Erythroblast (primary cell): ENCODE data around the gene GTPBP6.
A peak's percentile ranks its signal among the peaks of the same experiment; 100 is the strongest.
"Not testable (repeated sequence)": the region's sequence is repeated elsewhere in the genome, so short reads cannot be mapped to it uniquely, and the experiment has no call there.

Experiments used
- DNase-seq, 2 experiments: peaks; one replicate each; lab custom pipeline; 2025; lab: John Stamatoyannopoulos, UW
- GATA1 ChIP-seq: IDR thresholded peaks from 2 replicates; pipeline ENCODE4 v1.6.1; 2011; ENCODE audit warnings: low read depth, mild to moderate bottlenecking, control low read depth, low read length, moderate library complexity
- POLR2A ChIP-seq: IDR thresholded peaks from 2 replicates; pipeline ENCODE4 v1.6.1; 2011; ENCODE audit warnings: mild to moderate bottlenecking, low read length

The GTPBP6 gene

DNA sequence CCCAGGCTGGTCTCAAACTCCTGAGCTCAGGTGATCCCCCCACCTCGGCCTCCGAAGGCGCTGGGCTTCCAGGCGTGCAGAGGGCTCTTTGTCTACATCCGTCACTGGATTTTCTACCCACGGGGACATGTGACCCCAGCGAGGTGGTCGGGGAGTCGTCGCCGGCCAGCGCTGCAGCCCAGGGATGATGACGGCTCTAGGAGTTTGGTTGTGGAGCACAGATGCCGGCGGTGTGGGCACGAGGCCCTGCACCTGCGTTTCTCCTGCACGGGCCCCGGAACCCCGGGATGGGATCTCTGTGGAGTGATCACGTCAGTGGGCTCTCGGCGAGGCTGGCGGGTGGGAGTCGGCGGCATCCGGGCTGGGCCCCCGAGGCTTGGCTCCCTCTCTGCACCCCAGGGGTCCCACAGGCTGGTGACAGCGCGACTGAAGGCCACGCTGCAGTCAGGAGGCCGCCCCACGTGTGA lies 9.1 kb upstream of the GTPBP6 start:
- TF ChIP-seq POLR2A (no peak), GATA1 (no peak)
- DNase-seq = no peak

DNA sequence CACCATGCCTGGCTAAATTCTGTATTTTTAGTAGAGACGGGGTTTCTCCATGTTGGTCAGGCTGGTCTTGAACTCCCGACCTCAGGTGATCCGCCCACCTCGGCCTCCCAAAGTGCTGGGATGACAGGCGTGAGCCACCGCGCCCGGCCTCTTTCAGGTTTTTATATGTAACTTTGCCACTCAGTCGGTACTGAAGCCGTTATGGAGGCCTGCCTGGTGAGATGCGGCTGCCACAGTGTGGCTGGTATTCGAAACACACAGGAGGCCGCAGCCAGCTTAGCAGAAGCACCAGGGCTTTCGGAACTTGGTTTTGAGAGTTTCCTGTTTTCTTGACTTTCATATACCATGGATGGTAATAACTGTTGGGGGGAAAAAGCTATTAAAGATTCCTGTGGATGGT lies 6.1 kb upstream of the GTPBP6 start:
- not testable (repeated sequence) for DNase-seq

DNA sequence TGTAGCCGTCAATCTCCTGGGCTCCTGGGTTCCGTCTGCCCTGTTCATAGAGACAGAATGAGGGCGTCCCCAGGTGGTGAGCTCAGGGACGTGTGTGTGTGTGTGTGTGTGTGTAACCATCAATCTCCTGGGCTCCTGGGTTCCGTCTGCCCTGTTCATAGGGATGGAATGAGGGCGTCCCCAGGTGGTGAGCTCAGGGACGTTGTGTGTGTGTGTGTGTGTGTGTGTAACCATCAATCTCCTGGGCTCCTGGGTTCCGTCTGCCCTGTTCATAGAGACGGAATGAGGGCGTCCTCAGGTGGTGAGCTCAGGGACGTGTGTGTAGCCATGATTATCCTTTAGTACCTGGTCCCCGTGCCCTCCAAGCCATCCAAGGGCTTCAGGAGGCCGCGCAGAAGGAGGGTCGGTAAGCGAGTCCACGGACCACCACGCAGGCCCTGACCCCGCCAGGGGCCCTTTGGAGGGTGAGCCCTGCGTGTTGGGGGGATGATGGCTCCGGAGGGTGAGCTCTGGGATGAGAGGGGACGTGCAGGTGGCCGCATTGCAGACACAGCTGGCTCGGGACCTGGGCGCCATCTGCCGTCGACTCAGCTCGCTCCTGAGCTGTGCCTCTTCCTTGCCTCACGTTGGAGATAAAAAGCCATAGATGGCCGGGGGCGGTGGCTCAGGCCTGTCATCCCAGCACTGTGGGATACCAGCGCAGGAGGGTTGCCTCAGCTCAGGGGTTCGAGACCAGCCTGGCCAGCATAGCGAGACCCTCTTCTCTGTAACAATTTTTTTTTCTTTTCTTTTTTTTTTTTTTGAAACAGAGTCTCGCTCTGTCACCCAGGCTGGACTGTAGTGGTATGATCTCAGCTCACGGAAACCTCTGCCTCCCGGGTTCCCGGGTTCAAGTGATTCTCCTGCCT lies 5.4 kb upstream of the GTPBP6 start:
- no peak for DNase-seq
- TF ChIP-seq GATA1 (no peak), POLR2A (peak; percentile 50)

DNA sequence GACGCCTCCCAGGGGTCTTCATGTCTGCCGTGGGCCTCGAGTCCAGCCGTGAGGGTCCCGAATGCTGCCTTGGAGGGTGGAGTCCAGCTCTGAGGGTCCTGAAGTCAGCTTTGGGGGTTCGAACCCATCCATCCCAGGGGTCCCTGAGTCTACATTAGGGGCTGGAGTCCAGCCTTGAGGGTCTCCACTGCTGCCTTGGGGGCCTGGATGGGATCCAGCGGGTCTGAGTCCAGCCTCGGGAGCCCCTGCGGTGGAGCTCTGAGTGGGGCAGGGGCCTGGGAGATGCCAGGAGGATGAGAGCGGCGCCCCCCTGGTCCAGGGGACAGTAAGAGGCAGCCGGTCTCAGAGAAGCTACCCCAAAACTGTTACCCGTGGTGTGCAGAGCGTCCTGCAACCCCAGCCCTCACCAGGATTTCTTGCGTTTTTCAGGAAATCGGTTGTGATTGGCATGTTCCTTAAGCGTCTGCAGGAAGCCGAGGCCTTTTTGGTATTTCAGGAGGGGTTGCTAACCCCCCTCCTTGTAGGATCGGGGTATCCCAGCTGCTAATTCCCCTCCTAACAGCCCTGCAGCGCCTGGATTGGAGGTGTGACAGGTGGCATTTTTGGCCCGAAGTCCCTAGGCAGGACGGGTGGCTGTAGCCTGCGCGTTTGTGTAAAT lies 1.7 kb upstream of the GTPBP6 start:
- no peak for TF ChIP-seq POLR2A
- no peak for TF ChIP-seq GATA1
- DNase-seq = no peak

DNA sequence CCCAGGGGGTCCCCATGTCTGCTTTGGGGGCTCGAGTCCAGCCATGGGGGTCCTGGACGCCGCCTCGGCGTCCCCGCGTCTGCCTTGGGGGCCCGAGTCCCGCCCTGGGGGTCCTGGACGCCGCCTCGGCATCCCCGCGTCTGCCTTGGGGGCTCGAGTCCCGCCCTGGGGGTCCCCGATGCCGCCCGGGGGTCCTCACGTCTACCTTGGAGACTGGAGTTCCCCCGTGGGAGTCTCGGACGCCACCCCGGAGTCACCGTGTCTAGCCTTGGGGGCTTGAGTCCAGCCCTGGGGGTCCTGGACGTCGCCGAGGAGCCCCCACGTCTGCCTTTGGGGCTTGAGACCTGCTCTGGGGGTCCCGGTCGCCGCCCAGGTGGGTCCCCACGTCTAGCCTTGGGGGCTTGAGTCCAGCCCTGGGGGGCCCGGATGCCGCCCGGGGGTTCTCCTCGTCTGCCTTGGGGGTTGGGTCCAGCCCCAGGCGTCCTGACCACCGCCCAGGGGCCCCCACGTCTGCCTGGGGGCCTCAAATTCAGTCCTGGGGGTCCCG lies 1.1 kb upstream of the GTPBP6 start:
- no peak for TF ChIP-seq POLR2A
- TF ChIP-seq GATA1 = no peak
- DNase-seq = no peak

DNA sequence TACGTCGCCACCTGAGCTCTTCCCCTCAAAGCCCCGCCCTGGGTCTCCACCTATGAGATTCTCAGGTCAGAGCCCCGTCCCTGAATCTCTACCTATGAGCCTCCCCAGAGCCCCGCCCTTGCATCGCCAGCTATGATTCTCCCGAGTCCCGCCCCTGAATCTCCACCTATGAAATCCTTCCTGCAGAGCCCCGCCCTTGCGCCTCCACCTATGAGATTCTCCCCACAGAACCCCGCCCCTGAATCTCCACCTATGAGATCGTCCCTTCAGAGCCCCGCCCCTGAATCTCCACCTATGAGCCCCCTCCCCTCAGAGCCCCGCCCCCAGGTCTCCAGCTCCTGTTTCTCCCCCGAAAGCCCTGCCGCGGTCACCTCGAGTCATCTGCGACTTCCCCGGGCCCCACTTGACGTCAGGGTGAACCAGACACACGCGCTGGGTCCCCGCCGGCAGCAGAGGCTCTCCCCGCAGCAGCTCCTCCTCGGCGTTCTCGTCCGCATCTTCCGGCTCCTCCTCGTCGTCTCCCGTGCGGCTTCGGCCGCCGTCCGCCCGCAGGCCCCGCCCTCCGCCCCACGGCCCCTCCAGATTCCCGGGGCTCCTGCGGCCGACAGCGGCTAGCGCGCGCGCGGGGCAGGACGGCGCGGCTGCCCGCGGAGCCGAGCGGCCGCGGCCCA lies 393 bp downstream of the GTPBP6 start:
- TF ChIP-seq GATA1 (no peak), POLR2A (no peak)
- no peak for DNase-seq

DNA sequence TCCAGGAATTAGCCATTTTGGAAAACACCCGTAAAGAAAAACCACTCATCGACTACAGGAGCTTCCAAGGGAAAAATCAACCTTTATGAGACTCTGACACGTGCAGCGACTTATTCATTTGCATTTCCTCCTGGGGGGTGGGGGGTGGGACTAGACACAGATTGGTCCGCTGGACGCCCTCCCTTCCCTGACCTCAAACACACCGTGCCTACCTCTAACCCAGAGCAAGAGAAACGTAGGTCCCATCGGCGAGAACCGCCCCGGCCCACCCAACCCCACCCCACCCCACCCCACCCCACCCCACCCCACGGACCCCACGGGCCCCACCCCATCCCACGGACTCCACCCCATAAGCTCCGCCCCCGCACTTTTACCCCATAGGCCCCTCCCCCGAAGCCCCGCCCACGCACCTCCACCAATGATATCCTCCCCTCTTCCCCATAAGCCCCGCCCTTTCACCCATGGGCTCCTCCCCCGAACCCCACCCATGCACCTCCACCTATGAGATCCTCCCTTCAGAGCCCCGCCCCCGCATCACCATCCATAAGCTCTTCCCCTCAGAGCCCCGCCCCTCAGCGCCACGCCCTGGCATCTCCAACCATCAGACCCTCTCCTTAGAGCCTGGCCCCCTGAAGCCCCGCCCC lies 1.1 kb downstream of the GTPBP6 start:
- no peak for DNase-seq
- TF ChIP-seq POLR2A = no peak
- TF ChIP-seq GATA1 = no peak

DNA sequence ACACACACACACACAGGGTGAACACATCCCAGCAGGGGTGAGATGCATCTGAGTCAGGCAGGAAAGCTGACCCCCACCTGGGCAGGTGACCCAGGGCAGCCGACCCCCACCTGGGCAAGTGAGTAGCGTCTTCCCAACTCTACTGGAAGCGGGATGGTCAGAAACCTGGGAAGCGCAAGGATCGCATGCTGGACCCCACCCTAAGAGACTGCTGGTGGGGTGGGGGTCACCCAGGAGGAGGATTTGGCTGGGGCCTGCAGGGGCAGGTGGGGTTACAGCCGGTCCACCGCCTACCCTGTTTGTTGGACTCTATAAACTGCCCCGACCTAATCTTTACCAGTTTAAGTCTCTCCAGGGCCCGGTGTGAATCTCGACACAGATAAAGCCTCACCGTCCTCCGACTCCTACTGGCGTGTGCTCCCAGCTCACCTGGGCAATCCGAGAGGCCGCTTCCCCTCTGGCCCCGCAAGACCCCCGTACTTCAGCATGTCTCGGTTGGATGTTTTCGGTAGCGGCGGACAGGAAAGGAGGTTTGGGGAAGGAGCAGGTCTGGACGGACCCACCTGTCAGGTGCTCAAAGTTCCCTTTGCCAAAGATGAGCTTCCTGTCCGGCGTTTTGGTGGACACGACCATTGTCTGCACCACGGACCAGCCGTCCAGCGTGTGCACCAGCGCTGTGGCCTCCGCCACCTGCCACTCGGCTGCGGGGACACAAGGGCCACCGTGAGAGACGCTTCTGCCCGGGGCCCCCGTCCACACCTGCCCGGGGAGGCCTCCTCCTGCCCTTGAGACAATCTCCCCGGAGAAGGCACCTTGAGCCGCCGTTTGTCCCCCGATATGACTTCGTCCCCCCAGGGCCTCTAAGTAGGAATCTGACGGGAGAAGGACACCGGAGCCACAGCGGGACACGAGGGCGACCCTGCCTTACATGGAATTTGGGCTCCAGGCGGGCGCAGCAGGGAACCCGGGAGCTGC lies 2.0 kb downstream of the GTPBP6 start:
- no peak for DNase-seq
- TF ChIP-seq POLR2A (no peak), GATA1 (no peak)

DNA sequence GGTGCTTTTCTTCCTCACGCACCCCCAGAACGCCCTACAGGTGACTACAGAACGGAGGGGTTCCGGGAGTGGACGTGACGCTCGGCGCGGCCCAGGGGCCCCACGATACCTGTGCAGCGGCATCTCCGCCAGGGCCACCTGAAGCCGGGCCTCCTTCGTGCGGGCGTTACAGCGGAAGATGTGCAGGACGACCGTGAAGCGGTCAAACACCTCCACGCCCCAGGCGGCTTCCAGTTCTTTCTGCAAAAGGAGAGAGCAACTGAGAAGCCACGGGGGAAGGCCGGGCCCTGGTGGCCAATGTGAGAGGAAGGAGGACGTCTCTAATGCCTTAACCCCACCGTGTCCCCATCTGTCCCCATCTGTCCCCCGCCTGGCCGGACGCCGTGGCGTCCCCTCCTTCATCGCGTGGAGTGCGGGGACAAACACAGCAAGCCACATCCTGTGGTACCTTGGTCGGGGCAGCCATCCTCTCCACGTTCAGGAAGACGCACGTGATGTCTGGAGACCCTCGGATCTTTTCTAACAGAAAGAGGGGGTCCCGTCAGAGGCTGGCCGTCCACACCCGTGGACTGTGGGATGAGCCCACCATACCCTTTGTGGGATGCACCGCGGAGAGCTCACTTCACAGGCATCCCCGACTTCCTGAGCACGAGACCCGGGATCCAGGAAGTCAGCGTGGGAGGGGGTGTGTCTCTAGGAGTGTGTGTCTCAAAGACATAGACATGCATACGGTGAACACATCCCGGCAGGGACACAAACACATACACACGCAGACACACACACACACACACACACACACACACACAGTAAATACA lies 3.6 kb downstream of the GTPBP6 start:
- no peak for TF ChIP-seq GATA1
- TF ChIP-seq POLR2A = no peak
- no peak for DNase-seq

DNA sequence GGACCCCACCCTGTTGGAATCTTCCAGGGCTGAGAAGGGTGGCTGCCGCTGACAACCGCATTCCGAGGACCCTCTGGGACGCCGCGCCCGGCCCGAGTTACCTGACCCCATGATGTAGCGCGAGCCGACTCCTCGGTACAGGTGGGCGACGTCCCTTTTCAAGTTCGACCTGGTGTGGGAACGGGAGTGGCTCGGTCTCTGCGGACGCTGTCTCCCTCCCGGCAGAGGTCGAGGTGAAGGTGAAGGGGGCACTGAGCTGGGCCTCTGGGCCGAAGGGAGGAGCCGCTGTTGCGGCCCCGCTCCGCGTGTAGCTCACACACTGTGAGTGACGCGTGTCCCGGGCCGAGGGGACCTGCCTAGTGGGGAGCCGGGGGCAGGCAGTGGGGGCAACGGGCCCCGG lies 4.5 kb downstream of the GTPBP6 start:
- TF ChIP-seq GATA1 (no peak), POLR2A (no peak)
- no peak for DNase-seq

DNA sequence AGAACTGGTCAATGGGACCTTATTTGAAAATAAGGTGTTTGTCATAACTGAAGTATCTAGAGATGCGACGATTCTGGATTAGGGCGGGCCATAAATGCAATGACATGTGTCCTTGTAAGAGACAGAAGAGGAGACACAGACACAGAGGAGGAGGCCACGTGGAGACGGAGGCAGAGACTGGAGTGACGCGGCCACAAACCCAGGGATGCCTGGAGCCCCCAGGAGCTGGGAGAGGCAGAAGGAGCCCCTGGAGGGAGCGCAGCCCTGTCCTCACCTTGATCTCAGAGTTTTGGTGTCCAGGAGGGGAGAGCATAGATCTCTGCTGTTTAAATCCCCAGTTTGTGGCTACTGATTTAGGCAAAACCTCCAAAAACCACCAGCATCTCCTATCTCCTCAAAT lies 5.0 kb downstream of the GTPBP6 start:
- no peak for DNase-seq
- no peak for TF ChIP-seq GATA1
- TF ChIP-seq POLR2A = no peak
